ENCODE measurements around the gene NCKAP5. TPM values are rescaled to one million over a fixed set of nuclear protein-coding genes. Genes with fewer than 3 reads are reported as not detected.

The NCKAP5 gene
- total and polyA plus RNA-seq, 2 donors (not counting 1 experiment from before 2014, with no cell fraction given), result not detected

GRCh38 chr2:132849118-132849517 lies 719.1 kb downstream of the NCKAP5 start:
- Mint-ChIP-seq H3K27me3 (no peaks in the 10 kb centered on the region), H3K27ac (no peak overlapping the region), H3K4me1 (no peaks in the 10 kb centered on the region), H3K4me3 (no peak overlapping the region), H3K9me3 (ENCODE audit: insufficient read depth) (no peaks in the 10 kb centered on the region)
- no peak overlapping the region for H3K27ac ChIP-seq (ENCODE audit: low read length in 2 of 2)
- H3K27me3 ChIP-seq (replicated peaks in 1 of 4; ENCODE audit: control extremely low read depth in 1 of 4, control insufficient read depth in 3 of 4, insufficient read depth in 4 of 4, low read length in 3 of 4), result no peaks in the 10 kb centered on the region
- no peaks in the 10 kb centered on the region for H4K20me1 ChIP-seq (ENCODE audit: control insufficient read depth, insufficient read depth, low read length, poor library complexity, severe bottlenecking)
- no peak for DNase-seq
- H3K9me3 ChIP-seq (ENCODE audit: control extremely low read depth in 1 of 3, control insufficient read depth in 2 of 3, insufficient read depth in 1 of 3, low read length in 2 of 3), result no peaks in the 10 kb centered on the region
- intact Hi-C loops (cut with micrococcal nuclease), result no loop called here
- no peaks in the 10 kb centered on the region for H3K79me2 ChIP-seq (ENCODE audit: control insufficient read depth, insufficient read depth, low read length)
- no peak overlapping the region for H2AFZ ChIP-seq (ENCODE audit: insufficient read depth, low read depth, low read length, poor library complexity, severe bottlenecking)
- no peak overlapping the region for H3K9ac ChIP-seq (ENCODE audit: low read length)
- no peak for ATAC-seq (ENCODE audit: low read depth)
- no peaks in the 10 kb centered on the region for H3K4me1 ChIP-seq (ENCODE audit: control insufficient read depth in 2 of 2, insufficient read depth in 2 of 2, low read length in 2 of 2)
- ChIA-PET CTCF (interaction anchor here (1.1 kb wide), 1 partner anchor 10 kb away, joined by 3 read pairs; no protein-coding TSS in a partner anchor), POLR2A (no interaction called here)
- no CpG with 5 or more reads among the region's 1 CpG for WGBS (ENCODE audit: insufficient coverage)
- no peaks in the 10 kb centered on the region for H3K36me3 ChIP-seq (replicated peaks in 1 of 2; ENCODE audit: control extremely low read depth in 1 of 2, control insufficient read depth in 1 of 2, extremely low read depth in 1 of 2, insufficient read depth in 2 of 2, low read length in 1 of 2)
- H3K4me3 ChIP-seq (ENCODE audit: control extremely low read depth in 1 of 5, extremely low read depth in 1 of 5, insufficient read depth in 1 of 5, low read depth in 2 of 5, low read length in 4 of 5), result no peak overlapping the region
- no peak overlapping the region for H3K4me2 ChIP-seq (replicated peaks; ENCODE audit: low read depth, low read length, poor library complexity, severe bottlenecking)
- TF ChIP-seq CTCF (IDR thresholded peaks at IDR 0.05), result no peak
- TF ChIP-seq EZH2 (IDR thresholded peaks at IDR 0.05; ENCODE audit: borderline replicate concordance, insufficient read depth, low read depth, low read length, poor library complexity, severe bottlenecking), result no peak

GRCh38 chr2:132845339-132845738 lies 722.9 kb downstream of the NCKAP5 start:
- Histone ChIP-seq H3K27ac (ENCODE audit: low read length in 2 of 2) (no peak overlapping the region), H3K4me3 (ENCODE audit: control extremely low read depth in 1 of 5, extremely low read depth in 1 of 5, insufficient read depth in 1 of 5, low read depth in 2 of 5, low read length in 4 of 5) (no peak overlapping the region), H3K9ac (ENCODE audit: low read length) (no peak overlapping the region), H3K36me3 (replicated peaks in 1 of 2; ENCODE audit: control extremely low read depth in 1 of 2, control insufficient read depth in 1 of 2, extremely low read depth in 1 of 2, insufficient read depth in 2 of 2, low read length in 1 of 2) (no peaks in the 10 kb centered on the region), H3K27me3 (replicated peaks in 1 of 4; ENCODE audit: control extremely low read depth in 1 of 4, control insufficient read depth in 3 of 4, insufficient read depth in 4 of 4, low read length in 3 of 4) (no peaks in the 10 kb centered on the region), H3K79me2 (ENCODE audit: control insufficient read depth, insufficient read depth, low read length) (no peaks in the 10 kb centered on the region), H3K4me2 (replicated peaks; ENCODE audit: low read depth, low read length, poor library complexity, severe bottlenecking) (no peak overlapping the region), H3K9me3 (ENCODE audit: control extremely low read depth in 1 of 3, control insufficient read depth in 2 of 3, insufficient read depth in 1 of 3, low read length in 2 of 3) (no peaks in the 10 kb centered on the region), H4K20me1 (ENCODE audit: control insufficient read depth, insufficient read depth, low read length, poor library complexity, severe bottlenecking) (no peaks in the 10 kb centered on the region), H2AFZ (ENCODE audit: insufficient read depth, low read depth, low read length, poor library complexity, severe bottlenecking) (no peak overlapping the region), H3K4me1 (ENCODE audit: control insufficient read depth in 2 of 2, insufficient read depth in 2 of 2, low read length in 2 of 2) (no peaks in the 10 kb centered on the region)
- no peaks in the 10 kb centered on the region for H3K27me3 Mint-ChIP-seq
- H3K4me1 Mint-ChIP-seq, result no peaks in the 10 kb centered on the region
- no peak overlapping the region for H3K27ac Mint-ChIP-seq
- H3K9me3 Mint-ChIP-seq (ENCODE audit: insufficient read depth), result no peaks in the 10 kb centered on the region
- CTCF ChIA-PET, result no interaction called here
- no peak for ATAC-seq (ENCODE audit: low read depth)
- no peak for DNase-seq
- POLR2A ChIA-PET, result no interaction called here
- H3K4me3 Mint-ChIP-seq, result no peak overlapping the region
- intact Hi-C loops (cut with micrococcal nuclease), result no loop called here
- no peak for TF ChIP-seq EZH2 (IDR thresholded peaks at IDR 0.05; ENCODE audit: borderline replicate concordance, insufficient read depth, low read depth, low read length, poor library complexity, severe bottlenecking)
- no peak for TF ChIP-seq CTCF (IDR thresholded peaks at IDR 0.05)
